Activated CD4-positive, alpha-beta T cell treated with anti-CD3 and anti-CD28 coated beads, Interleukin-2, amount 10 ng/mL, durations not matched to agents 24 days and 14 days (primary cell): Measurements from ENCODE around the gene PAPPA. TPM values are rescaled to one million over a fixed set of nuclear protein-coding genes. Genes with fewer than 3 reads are reported as not detected.

ENCODE experiments used
- DNase-seq: peaks from one replicate; pipeline ENCODE4 v3.0.0; 2022
- H3K27ac Mint-ChIP-seq: one replicate; pipeline ENCODE4 v1.8.0; 2022; ENCODE audit warnings: mild to moderate bottlenecking, mixed read lengths
- H3K27me3 Mint-ChIP-seq: one replicate; pipeline ENCODE4 v1.8.0; 2022; ENCODE audit warnings: mixed read lengths
- H3K36me3 Mint-ChIP-seq: one replicate; pipeline ENCODE4 v1.8.0; 2022; ENCODE audit warnings: low read depth, mild to moderate bottlenecking, mixed read lengths
- H3K4me1 Mint-ChIP-seq: one replicate; pipeline ENCODE4 v1.8.0; 2021; ENCODE audit warnings: mixed read lengths
- H3K4me3 Mint-ChIP-seq: one replicate; pipeline ENCODE4 v1.8.0; 2022; ENCODE audit warnings: mild to moderate bottlenecking, moderate library complexity, mixed read lengths
- H3K9me3 Mint-ChIP-seq: one replicate; pipeline ENCODE4 v1.8.0; 2021; ENCODE audit warnings: mixed read lengths
- intact Hi-C: fragments of 100-400 bp; cut with micrococcal nuclease; formaldehyde crosslinking; loops from one replicate; pipeline ENCODE4 v1.15.1; 2023
- total RNA-seq: library from RNA; stranded (reverse); gene quantifications from 2 replicates; pipeline ENCODE4 v1.2.3, GENCODE V29; 2022

PAPPA gene
- total RNA-seq, 1 donor from 2014 or later, result not detected

GRCh38 chr9:116342061-116342460 lies 188.5 kb downstream of the PAPPA start:
- H3K9me3 Mint-ChIP-seq, result no peaks in the 10 kb centered on the region
- H3K36me3 Mint-ChIP-seq, result no peaks in the 10 kb centered on the region
- no peaks in the 10 kb centered on the region for H3K4me1 Mint-ChIP-seq

DNA sequence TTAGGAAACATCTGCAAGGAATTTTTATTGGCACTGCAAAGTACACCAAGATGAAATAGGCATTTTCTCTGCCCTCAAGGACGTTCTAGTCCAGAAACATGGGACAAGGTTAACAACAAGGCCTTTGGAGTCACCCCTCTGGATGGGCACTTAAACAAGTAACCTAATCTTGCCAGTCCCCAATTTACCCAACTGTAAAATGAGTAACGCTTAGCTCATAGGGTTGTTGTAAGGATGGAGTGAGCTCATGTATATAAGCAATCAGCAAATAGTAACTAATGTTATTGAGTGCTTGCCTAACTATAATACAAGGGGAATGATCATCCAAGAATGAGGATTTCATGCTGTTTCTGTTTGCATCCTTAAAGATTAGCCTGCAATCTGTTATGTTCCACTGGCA lies 189.3 kb downstream of the PAPPA start:
- Mint-ChIP-seq H3K4me3 (no peak overlapping the region), H3K36me3 (no peaks in the 10 kb centered on the region), H3K27me3 (peaks cover 3% of the 10 kb centered on the region), H3K27ac (no peak overlapping the region), H3K4me1 (no peaks in the 10 kb centered on the region), H3K9me3 (no peaks in the 10 kb centered on the region)
- intact Hi-C loops, result no loop called here
- DNase-seq, result no peak

More at GRCh38 chr9:116342061-116342460, 188.5 kb downstream of the PAPPA start:
- peaks cover 3% of the 10 kb centered on the region for H3K27me3 Mint-ChIP-seq
- H3K4me3 Mint-ChIP-seq, result no peak overlapping the region
- no peak overlapping the region for H3K27ac Mint-ChIP-seq
- no peak for DNase-seq
- intact Hi-C loops, result no loop called here

DNA sequence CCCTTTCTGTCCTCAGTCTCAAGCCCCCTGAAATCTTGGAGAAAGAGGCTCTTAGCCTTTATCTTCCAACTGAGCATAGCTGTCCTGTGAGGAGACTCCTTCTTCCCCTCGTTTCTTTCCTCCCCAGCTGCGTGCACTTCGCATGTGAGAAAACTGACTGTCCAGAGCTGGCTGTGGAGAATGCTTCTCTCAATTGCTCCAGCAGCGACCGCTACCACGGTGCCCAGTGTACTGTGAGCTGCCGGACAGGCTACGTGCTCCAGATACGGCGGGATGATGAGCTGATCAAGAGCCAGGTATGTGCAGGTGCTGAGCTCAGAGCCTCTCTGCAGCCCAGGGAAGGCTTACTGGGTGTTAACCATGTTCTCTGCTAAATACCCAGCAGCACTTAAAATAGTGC lies 190.8 kb downstream of the PAPPA start:
- no peaks in the 10 kb centered on the region for H3K9me3 Mint-ChIP-seq
- peaks cover 3% of the 10 kb centered on the region for H3K27me3 Mint-ChIP-seq
- no peak overlapping the region for H3K27ac Mint-ChIP-seq
- no peak for DNase-seq
- H3K4me1 Mint-ChIP-seq, result no peaks in the 10 kb centered on the region
- intact Hi-C loops, result no loop called here
- no peaks in the 10 kb centered on the region for H3K36me3 Mint-ChIP-seq
- H3K4me3 Mint-ChIP-seq, result no peak overlapping the region

DNA sequence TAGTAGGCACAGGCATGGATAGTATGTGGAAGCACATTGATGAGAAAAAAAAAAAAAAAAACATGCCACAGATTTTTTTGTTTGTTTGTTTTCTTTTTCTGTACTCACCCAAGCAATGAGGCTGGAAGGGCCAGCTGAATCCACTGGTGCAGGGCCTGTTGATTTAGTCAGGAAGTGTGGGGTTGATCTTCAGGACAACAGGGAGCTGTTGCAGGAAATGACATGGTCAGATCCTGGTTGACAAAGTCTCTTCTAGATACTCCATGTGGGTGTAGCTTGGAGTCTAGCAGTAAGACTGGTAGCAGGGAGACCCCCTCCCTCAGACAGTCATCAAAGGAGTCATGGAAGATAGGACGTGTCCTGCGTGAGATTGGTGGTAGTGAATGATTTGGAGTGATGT lies 191.8 kb downstream of the PAPPA start:
- intact Hi-C loops, result no loop called here
- Mint-ChIP-seq H3K36me3 (no peaks in the 10 kb centered on the region), H3K4me1 (no peaks in the 10 kb centered on the region), H3K27me3 (no peaks in the 10 kb centered on the region), H3K27ac (no peak overlapping the region), H3K4me3 (no peak overlapping the region), H3K9me3 (no peaks in the 10 kb centered on the region)
- no peak for DNase-seq

DNA sequence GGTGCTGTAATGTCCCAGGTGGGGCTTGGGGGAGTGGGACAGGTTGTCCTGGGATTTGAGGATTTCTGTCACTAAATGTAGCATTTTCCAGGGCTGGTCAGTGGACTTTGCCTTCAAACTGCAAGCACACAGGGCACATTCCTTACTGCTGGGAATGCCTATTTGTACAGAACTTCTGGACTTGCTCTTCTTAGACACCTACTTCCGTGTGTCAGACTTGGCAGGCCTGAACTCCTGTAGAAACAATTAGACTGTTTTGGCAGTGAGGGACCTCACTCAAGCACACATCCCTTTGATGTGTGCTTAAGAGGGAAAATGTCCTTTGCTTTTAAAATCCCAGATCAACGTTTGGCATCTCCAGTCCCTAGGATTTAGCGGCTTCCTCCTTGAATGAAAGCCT lies 192.2 kb downstream of the PAPPA start:
- Mint-ChIP-seq H3K27me3 (no peaks in the 10 kb centered on the region), H3K4me3 (no peak overlapping the region), H3K27ac (no peak overlapping the region), H3K9me3 (no peaks in the 10 kb centered on the region), H3K36me3 (no peaks in the 10 kb centered on the region), H3K4me1 (no peaks in the 10 kb centered on the region)
- intact Hi-C loops, result no loop called here
- no peak for DNase-seq

DNA sequence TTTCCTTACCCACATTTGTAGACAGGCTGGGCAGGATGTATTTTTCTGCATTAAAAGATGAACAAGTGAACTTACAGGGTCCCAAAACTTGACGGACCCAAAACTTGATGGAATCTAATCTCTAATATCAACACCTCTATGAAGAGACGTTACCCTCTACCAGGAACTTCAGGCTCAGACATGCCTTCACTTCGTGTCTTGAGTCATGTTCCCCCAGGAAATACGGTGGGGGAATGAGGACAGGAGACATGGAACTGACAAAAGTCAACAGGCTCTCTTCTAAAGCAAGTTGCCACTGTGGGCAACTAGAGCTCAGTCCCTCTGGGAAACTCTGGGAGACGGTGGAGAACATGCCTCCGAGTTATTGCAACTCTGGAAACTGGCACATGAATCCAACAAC lies 196.1 kb downstream of the PAPPA start:
- Mint-ChIP-seq H3K36me3 (no peaks in the 10 kb centered on the region), H3K4me3 (no peak overlapping the region), H3K4me1 (no peaks in the 10 kb centered on the region), H3K9me3 (no peaks in the 10 kb centered on the region), H3K27ac (no peak overlapping the region), H3K27me3 (no peaks in the 10 kb centered on the region)
- intact Hi-C loops, result no loop called here
- no peak for DNase-seq

- DNase-seq, result no peak
- Mint-ChIP-seq H3K27ac (no peak overlapping the region), H3K4me1 (no peaks in the 10 kb centered on the region)
These were observed 196.6 kb downstream of the PAPPA start for GRCh38 chr9:116350213-116350612.

DNA sequence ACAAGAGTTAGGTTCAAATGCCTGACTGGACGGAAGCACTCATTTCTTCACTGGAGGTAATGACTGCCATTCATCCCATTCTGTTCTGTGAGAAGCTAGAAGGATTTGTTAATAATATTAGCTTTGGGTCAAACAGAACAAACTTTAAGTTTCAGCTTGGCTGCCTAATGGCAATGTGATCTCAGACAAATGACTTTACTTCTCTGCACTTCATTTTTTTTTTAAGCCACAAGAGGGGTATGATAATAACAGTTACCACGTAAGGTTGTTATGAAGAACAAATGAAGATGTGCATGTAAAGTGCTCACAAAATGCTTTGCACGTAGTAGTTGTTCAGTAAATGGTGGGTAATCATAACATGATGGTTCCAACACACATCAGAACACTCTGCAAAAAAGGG lies 199.4 kb downstream of the PAPPA start:
- no peaks in the 10 kb centered on the region for H3K27me3 Mint-ChIP-seq
- intact Hi-C loops, result no loop called here
- no peaks in the 10 kb centered on the region for H3K36me3 Mint-ChIP-seq
- no peak overlapping the region for H3K4me3 Mint-ChIP-seq
- H3K9me3 Mint-ChIP-seq, result no peaks in the 10 kb centered on the region
- H3K27ac Mint-ChIP-seq, result no peak overlapping the region
- H3K4me1 Mint-ChIP-seq, result no peaks in the 10 kb centered on the region
- no peak for DNase-seq

More at GRCh38 chr9:116350213-116350612, 196.6 kb downstream of the PAPPA start:
- intact Hi-C loops, result no loop called here
- Mint-ChIP-seq H3K9me3 (no peaks in the 10 kb centered on the region), H3K4me3 (no peak overlapping the region), H3K27me3 (no peaks in the 10 kb centered on the region), H3K36me3 (no peaks in the 10 kb centered on the region)

DNA sequence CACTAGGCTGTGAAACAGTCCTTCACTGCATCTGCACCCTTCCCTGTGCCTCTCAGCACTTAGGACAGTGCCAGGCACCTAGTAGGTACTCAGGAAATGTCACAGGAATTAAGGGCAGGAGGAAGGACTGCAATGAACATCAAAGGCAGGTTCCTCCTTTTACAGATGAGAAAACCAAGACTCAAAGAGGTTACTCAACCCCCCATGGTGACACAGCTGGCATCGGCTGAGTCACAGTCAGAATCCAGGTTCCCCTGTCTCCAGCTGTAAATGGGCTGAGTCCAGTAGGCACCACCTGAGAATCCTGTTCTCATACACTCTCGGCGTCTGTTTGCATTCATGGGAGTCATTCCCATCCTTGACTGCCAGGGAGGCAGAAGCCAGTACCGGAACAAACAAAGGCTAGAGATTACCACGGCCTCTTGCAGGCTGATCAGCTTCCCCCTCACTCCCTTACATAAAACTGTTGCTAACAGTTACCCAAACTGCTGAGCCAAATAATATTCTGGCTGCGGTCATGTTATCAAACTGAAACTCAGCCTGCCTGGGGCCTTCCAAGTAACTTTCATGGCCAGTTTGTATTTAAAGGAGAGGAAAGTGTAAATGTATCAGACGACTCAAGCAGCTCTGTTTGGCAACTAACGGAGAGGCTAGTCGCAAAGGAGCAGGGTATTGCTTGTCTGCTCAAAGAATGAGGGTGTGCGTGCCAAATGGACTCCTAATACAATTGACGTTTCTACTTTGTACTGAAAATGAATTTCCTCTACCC lies 201.7 kb downstream of the PAPPA start:
- intact Hi-C loops, result no loop called here
- H3K27me3 Mint-ChIP-seq, result no peaks in the 10 kb centered on the region
- H3K27ac Mint-ChIP-seq, result no peak overlapping the region
- no peaks in the 10 kb centered on the region for H3K36me3 Mint-ChIP-seq
- no peak overlapping the region for H3K4me3 Mint-ChIP-seq
- H3K4me1 Mint-ChIP-seq, result no peaks in the 10 kb centered on the region
- H3K9me3 Mint-ChIP-seq, result no peaks in the 10 kb centered on the region
- DNase-seq, result no peak

DNA sequence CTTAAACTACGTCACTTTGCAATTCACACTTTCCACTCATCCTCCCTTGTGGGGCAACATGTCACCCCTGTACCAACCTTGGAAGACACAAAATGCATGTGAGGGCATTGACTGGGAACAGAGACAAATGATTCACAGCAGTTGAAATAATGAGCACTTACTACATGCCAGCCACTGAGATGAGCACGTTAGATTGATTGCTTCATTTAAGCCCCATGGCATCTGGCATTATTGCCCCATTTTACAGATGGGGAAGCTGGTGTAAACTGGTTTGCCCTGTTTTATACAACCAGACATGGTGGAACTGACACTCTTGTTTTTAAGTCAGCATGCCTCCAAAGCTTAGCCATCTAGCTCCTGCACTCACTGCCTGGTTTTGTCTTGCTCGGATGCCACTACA lies 204.7 kb downstream of the PAPPA start:
- no peak for DNase-seq
- Mint-ChIP-seq H3K36me3 (no peaks in the 10 kb centered on the region), H3K27ac (no peak overlapping the region), H3K4me3 (no peak overlapping the region), H3K27me3 (no peaks in the 10 kb centered on the region), H3K4me1 (no peaks in the 10 kb centered on the region), H3K9me3 (no peaks in the 10 kb centered on the region)
- intact Hi-C loops, result no loop called here

GRCh38 chr9:116360016-116360415 lies 206.4 kb downstream of the PAPPA start:
- intact Hi-C loops, result no loop called here
- Mint-ChIP-seq H3K4me3 (no peak overlapping the region), H3K36me3 (no peaks in the 10 kb centered on the region), H3K27ac (no peak overlapping the region), H3K4me1 (no peaks in the 10 kb centered on the region), H3K9me3 (no peaks in the 10 kb centered on the region), H3K27me3 (no peaks in the 10 kb centered on the region)
- DNase-seq, result no peak

GRCh38 chr9:116360989-116361388 lies 207.4 kb downstream of the PAPPA start:
- H3K4me3 Mint-ChIP-seq, result no peak overlapping the region
- no peaks in the 10 kb centered on the region for H3K27me3 Mint-ChIP-seq
- intact Hi-C loops, result no loop called here
- H3K36me3 Mint-ChIP-seq, result no peaks in the 10 kb centered on the region
- H3K27ac Mint-ChIP-seq, result no peak overlapping the region
- H3K4me1 Mint-ChIP-seq, result no peaks in the 10 kb centered on the region
- no peaks in the 10 kb centered on the region for H3K9me3 Mint-ChIP-seq
- DNase-seq, result no peak

GRCh38 chr9:116361547-116361946 lies 208.0 kb downstream of the PAPPA start:
- H3K36me3 Mint-ChIP-seq, result no peaks in the 10 kb centered on the region
- H3K27ac Mint-ChIP-seq, result no peak overlapping the region
- intact Hi-C loops, result no loop called here
- no peak overlapping the region for H3K4me3 Mint-ChIP-seq
- H3K9me3 Mint-ChIP-seq, result no peaks in the 10 kb centered on the region
- no peaks in the 10 kb centered on the region for H3K27me3 Mint-ChIP-seq
- DNase-seq, result no peak
- no peaks in the 10 kb centered on the region for H3K4me1 Mint-ChIP-seq

GRCh38 chr9:116362493-116362892 lies 208.9 kb downstream of the PAPPA start:
- Mint-ChIP-seq H3K4me3 (no peak overlapping the region), H3K36me3 (no peaks in the 10 kb centered on the region), H3K4me1 (no peaks in the 10 kb centered on the region), H3K27me3 (no peaks in the 10 kb centered on the region), H3K9me3 (no peaks in the 10 kb centered on the region), H3K27ac (no peak overlapping the region)
- intact Hi-C loops, result no loop called here
- no peak for DNase-seq

DNA sequence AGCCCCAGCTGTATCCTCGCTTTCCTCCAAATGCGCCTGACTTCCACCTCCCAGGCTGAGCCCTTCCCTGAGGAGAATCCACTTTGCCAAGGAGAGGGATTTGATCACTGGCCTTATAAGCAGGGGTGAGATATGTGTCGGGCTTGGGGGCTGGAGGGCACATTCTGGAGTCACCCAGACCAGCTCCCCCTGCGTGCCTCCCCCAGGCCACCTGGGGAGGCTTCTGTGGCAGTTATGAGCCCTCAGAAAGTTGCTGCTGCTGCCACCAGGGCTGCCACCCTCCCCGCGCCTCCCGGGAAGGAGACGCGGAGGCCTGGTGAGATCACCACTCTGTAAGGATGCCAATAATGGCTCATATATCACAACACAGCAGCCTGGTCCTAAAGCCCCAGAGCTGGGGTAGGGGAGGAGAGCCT lies 211.5 kb downstream of the PAPPA start:
- H3K27ac Mint-ChIP-seq, result no peak overlapping the region
- H3K9me3 Mint-ChIP-seq, result no peaks in the 10 kb centered on the region
- H3K4me3 Mint-ChIP-seq, result no peak overlapping the region
- H3K36me3 Mint-ChIP-seq, result no peaks in the 10 kb centered on the region
- H3K27me3 Mint-ChIP-seq, result no peaks in the 10 kb centered on the region
- no peaks in the 10 kb centered on the region for H3K4me1 Mint-ChIP-seq
- DNase-seq, result no peak
- intact Hi-C loops, result no loop called here
